ENCODE measurements around the gene ITPRIP. TPM values are rescaled to one million over a fixed set of nuclear protein-coding genes. Genes with fewer than 3 reads are reported as not detected.

Gene ITPRIP
- total RNA-seq, 2 donors from 2014 or later: 5.9 to 9.6 TPM

GRCh38 chr10:104342941-104343411 is 4.7 kb upstream of the ITPRIP start:
- TF ChIP-seq, protein P1, sequence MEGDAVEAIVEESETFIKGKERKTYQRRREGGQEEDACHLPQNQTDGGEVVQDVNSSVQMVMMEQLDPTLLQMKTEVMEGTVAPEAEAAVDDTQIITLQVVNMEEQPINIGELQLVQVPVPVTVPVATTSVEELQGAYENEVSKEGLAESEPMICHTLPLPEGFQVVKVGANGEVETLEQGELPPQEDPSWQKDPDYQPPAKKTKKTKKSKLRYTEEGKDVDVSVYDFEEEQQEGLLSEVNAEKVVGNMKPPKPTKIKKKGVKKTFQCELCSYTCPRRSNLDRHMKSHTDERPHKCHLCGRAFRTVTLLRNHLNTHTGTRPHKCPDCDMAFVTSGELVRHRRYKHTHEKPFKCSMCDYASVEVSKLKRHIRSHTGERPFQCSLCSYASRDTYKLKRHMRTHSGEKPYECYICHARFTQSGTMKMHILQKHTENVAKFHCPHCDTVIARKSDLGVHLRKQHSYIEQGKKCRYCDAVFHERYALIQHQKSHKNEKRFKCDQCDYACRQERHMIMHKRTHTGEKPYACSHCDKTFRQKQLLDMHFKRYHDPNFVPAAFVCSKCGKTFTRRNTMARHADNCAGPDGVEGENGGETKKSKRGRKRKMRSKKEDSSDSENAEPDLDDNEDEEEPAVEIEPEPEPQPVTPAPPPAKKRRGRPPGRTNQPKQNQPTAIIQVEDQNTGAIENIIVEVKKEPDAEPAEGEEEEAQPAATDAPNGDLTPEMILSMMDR (IDR thresholded peaks at IDR 0.05): no peak
- no peak for DNase-seq
- Histone ChIP-seq H3K4me1 (no peaks in the 10 kb centered on the region), H3K27me3 (no peaks in the 10 kb centered on the region), H3K36me3 (no peaks in the 10 kb centered on the region), H3K27ac (no peak overlapping the region), H3K9me3 (no peaks in the 10 kb centered on the region), H3K4me3 (no peak overlapping the region), H3K9ac (ENCODE audit: low read depth in 2 of 2, low read length in 2 of 2) (no peak overlapping the region)
- intact Hi-C loops (cut with DNase I): no loop called here

- Histone ChIP-seq H3K36me3 (no peaks in the 10 kb centered on the region), H3K9me3 (no peaks in the 10 kb centered on the region), H3K4me1 (peaks cover 5% of the 10 kb centered on the region), H3K4me3 (no peak overlapping the region), H3K27me3 (no peaks in the 10 kb centered on the region), H3K27ac (peak overlapping the region; percentile 93), H3K9ac (ENCODE audit: low read depth in 2 of 2, low read length in 2 of 2) (peak overlapping the region in 1 of 2 donors; percentile 7)
- DNase-seq: peak; percentile 15
- intact Hi-C loops (cut with DNase I): no loop called here
- TF ChIP-seq, protein P1 (IDR thresholded peaks at IDR 0.05): no peak
Observed at GRCh38 chr10:104340641-104341040, 2.4 kb upstream of the ITPRIP start.

GRCh38 chr10:104340111-104340526 is 1.9 kb upstream of the ITPRIP start:
- Histone ChIP-seq H3K4me1 (peaks cover 5% of the 10 kb centered on the region), H3K4me3 (no peak overlapping the region), H3K9ac (ENCODE audit: low read depth in 2 of 2, low read length in 2 of 2) (peak overlapping the region in 1 of 2 donors; percentile 7), H3K9me3 (no peaks in the 10 kb centered on the region), H3K27ac (peak overlapping the region; percentile 93), H3K27me3 (no peaks in the 10 kb centered on the region), H3K36me3 (no peaks in the 10 kb centered on the region)
- TF ChIP-seq, protein P1 (IDR thresholded peaks at IDR 0.05): no peak
- intact Hi-C loops (cut with DNase I): no loop called here
- peak; percentile 44 for DNase-seq

- Histone ChIP-seq H3K9ac (ENCODE audit: low read depth in 2 of 2, low read length in 2 of 2) (peak overlapping the region in 1 of 2 donors; percentile 83), H3K4me3 (peak overlapping the region; percentile 82), H3K4me1 (peaks cover 5% of the 10 kb centered on the region), H3K27me3 (no peaks in the 10 kb centered on the region), H3K27ac (peak overlapping the region; percentile 93), H3K36me3 (no peaks in the 10 kb centered on the region), H3K9me3 (no peaks in the 10 kb centered on the region)
- peak; percentile 73 for DNase-seq
- intact Hi-C loops (cut with DNase I): no loop called here
- TF ChIP-seq, protein P1 (IDR thresholded peaks at IDR 0.05): no peak
Observed at GRCh38 chr10:104339469-104340110, 1.3 kb upstream of the ITPRIP start.

GRCh38 chr10:104337521-104337984 is 712 bp downstream of the ITPRIP start:
- intact Hi-C loops (cut with DNase I): no loop called here
- peak; percentile 50 for DNase-seq
- H3K4me1 ChIP-seq: peaks cover 5% of the 10 kb centered on the region

More at GRCh38 chr10:104337521-104337984, 712 bp downstream of the ITPRIP start:
- Histone ChIP-seq H3K27me3 (no peaks in the 10 kb centered on the region), H3K36me3 (no peaks in the 10 kb centered on the region), H3K9me3 (no peaks in the 10 kb centered on the region), H3K4me3 (peak overlapping the region; percentile 82), H3K27ac (peak overlapping the region; percentile 93), H3K9ac (ENCODE audit: low read depth in 2 of 2, low read length in 2 of 2) (peak overlapping the region; percentile 80 to 83)
- TF ChIP-seq, protein P1 (IDR thresholded peaks at IDR 0.05): no peak

All from colonic mucosa (tissue), 4 donors.